ENCODE measurements around the gene PPIF.

- TF ChIP-seq, protein P1, sequence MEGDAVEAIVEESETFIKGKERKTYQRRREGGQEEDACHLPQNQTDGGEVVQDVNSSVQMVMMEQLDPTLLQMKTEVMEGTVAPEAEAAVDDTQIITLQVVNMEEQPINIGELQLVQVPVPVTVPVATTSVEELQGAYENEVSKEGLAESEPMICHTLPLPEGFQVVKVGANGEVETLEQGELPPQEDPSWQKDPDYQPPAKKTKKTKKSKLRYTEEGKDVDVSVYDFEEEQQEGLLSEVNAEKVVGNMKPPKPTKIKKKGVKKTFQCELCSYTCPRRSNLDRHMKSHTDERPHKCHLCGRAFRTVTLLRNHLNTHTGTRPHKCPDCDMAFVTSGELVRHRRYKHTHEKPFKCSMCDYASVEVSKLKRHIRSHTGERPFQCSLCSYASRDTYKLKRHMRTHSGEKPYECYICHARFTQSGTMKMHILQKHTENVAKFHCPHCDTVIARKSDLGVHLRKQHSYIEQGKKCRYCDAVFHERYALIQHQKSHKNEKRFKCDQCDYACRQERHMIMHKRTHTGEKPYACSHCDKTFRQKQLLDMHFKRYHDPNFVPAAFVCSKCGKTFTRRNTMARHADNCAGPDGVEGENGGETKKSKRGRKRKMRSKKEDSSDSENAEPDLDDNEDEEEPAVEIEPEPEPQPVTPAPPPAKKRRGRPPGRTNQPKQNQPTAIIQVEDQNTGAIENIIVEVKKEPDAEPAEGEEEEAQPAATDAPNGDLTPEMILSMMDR (IDR thresholded peaks at IDR 0.05; ENCODE audit: low read depth, low read length), result no peak
- TF ChIP-seq EZH2phosphoT487 (IDR thresholded peaks at IDR 0.05; ENCODE audit: low read depth), result no peak
Observed at GRCh38 chr10:79399223-79399831, 52.1 kb downstream of the PPIF start.

All from OCI-LY3 (cell line).